Activated T-helper 1 cell treated with anti-CD3 and anti-CD28 coated beads, Interleukin-2, amount 50 U/mL, for 16 hours (primary cell): ENCODE results near the gene PPAT.
"Not testable (repeated sequence)": the region's sequence is repeated elsewhere in the genome, so short reads cannot be mapped to it uniquely, and the experiment has no call there.

Experiments used
- DNase-seq, 2 donors: peaks; one replicate each; pipeline ENCODE4 v3.0.0-alpha.2; 2020; ENCODE audit warnings: low read depth in 1 of 2, low spot score in 1 of 2

Gene PPAT

DNA sequence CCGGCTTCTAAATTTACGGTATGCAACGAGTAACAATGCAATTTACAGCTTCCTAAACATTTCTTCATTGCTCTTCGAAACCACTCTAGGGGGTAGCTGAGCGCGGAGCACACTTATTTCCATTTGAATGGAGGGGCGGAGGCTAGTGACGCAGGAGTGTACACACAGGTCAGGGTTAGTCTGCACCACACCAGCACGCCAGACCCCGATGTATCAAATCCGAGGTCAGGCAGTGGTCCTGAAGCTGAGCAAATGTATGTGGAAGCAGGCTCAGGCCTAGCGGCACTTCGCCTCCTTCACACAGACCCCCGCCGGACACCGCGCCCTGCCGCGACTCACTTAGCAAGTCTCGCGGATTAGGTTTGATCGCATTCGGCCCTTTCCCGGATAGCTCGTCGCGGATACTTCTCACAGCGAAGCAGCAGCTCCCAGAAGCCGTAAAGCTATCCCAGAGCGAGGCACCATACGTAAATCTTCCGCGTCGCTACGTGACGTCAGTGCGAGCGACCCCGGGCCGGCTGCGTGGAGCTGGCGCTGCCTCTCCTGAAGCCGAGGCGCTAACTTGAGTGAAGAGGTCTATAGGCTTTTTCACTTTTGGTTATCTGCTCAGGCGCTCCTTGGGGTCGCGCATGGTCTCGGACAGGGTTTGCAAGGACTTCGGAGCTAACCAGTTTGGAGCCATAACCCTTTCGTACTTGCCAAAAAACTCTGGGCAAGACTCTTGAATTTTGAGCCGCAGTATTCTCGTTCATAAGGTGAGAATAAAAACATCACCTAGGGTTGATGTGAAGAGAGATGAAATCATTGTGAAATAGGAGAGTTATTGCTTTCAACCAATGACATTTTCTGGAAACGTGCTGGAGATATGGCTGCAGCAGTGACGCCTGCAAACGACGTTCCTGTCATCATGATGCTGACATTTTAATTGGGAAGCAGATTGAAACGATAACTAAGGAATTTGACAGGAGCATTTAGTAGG is 48.1 kb downstream of the PPAT start, which contains the start of gene AASDH:
Gene AASDH (minus strand): TSS at position 469 of the 979 bp plus-strand sequence. CDS start 3,192 bp downstream, outside the sequence.
- DNase-seq: peak; percentile 87 to 95

DNA sequence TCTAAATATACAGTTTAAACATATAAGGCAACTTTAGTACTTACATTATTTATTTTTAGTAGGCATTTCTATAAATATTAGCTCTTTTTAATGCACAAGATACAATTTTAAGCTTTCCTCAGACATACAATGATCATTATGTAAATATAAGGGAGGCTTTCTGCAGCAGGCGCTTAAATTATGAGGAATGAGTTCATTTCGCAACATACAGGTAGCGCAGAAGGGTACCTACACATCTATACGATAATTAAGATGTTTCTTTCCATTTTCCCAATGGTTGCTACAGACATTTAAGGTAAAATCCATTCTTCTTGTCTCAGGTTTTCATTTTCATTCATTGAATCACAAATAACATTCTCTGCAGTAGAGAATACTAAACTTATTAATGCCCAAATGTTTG is 49.3 kb downstream of the PPAT start:
- DNase-seq: no peak

DNA sequence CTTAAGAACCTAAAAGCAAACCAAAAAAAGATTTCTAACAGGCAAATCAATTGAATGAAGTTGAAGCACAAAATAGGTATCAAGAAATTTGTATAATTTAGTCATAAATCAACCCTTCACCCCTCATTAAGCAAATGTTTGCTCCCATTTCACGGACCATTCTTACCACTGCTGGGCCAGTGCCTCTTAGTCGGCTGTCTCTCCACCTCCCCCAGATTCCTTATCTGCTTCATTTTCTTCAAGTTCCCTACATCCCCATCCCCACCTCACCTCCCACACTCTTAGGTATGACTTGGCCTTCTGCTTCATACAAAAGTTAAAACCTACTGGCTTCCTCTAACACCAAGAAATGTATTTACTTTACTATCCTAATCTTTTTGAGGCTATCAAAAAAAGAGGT is 60.0 kb downstream of the PPAT start:
- DNase-seq: no peak

GRCh38 chr4:56374956-56375355 is 60.5 kb downstream of the PPAT start:
- DNase-seq: no peak

DNA sequence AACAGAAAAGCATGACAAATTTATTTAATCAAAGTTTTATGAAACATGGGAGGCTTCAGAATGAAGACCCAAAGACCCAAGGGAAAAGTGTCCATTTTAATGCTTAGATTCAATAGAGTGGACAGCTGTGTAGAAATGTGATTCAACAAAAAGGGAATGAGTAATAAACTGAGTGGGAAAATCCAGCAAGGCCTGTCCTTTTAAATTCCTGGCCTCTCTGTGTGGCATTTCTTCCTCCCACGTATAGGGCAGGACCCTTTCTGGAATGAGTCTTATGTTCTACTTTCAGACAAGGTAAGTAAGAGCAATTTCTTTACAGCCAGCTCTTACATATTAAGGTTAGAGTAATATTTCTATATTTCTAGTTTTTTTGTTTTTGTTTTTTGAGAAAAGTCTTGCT is 62.6 kb downstream of the PPAT start:
- no peak for DNase-seq

DNA sequence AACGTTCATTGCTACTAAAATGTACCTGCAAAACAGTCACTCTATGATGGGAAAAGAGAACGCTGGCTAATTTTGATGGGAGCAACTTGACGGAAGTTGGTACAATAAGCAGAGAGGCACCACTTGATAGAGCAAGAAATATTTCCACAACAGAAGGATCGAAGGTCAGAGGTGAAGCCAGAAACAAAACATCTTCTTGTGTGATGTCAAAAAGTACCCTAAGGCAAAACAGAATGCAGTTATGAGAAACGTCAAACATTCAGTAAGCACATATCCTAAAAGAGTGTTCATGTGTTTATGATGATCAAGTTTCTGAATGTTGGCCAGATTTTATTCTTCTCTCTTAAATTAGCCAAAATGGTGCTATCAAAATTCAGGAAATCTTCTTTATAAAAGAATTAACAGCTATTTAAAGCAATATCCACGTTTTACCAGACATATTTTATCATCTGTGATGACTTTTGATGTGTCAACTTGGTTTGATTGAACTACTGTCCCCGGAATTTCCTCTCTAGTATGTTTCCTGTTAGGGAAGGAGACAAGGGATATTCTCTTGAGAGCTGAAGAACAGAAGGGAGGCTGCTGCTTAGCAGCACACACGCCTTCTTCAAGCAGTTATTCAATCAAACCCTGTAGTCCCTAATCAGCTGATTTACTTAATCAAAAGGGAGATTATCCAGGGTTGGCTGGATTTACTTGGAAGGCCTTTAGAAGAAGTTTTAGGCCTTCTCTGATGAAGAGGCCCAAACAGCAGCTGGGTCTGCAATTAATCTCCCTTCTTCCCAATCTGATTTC is 63.8 kb downstream of the PPAT start:
- DNase-seq: no peak

DNA sequence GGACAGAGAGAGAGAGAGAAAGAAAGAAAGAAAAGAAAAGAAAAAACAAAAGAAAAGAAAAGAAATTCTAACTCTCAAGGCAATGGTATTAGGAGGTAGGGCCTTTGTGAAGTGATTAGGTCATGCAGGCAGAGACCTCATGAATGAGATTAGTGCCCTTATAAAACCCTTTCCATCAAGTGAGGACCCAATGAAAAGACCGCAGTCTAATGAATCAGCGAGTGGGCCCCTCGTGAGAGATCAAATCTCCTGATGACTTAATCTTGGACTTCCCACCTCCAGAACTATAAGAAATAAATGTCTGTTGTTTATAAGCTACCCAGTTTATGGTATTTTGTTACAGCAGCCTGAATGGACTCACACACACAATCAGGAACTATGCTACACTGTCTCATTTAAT is 65.0 kb downstream of the PPAT start:
- DNase-seq: no peak

DNA sequence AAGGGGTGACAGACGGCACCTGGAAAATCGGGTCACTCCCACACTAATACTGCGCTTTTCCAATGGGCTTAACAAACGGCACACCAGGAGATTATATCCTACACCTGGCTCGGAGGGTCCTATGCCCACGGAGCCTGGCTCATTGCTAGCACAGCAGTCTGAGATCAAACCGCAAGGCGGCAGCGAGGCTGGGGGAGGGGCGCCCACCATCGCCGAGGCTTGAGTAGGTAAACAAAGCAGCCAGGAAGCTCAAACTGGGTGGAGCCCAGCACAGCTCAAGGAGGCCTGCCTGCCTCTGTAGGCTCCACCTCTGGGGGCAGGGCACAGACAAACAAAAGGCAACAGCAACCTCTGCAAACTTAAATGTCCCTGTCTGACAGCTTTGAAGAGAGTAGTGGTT is 72.4 kb downstream of the PPAT start:
- not testable (repeated sequence) for DNase-seq

DNA sequence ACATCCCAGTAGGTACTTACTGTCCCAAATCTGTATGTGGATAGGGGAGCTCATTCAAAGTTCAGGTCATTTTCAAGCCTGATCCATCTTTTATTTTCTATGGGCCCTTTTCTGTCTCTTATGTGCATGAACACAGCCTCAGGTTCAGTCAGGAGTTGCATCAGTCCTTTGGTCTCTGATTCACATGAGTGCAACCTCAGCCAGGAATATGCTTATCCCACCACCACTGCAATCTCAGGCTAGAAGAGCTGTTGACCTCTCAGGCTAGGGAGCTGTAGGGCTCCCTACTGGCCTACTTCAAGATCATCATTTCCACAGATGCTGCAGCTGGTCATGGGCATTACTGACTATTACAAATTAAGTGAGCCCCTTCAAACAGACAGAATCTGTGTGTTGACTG is 75.3 kb downstream of the PPAT start:
- no peak for DNase-seq

GRCh38 chr4:56356650-56357049 is 78.8 kb downstream of the PPAT start:
- DNase-seq: no peak

DNA sequence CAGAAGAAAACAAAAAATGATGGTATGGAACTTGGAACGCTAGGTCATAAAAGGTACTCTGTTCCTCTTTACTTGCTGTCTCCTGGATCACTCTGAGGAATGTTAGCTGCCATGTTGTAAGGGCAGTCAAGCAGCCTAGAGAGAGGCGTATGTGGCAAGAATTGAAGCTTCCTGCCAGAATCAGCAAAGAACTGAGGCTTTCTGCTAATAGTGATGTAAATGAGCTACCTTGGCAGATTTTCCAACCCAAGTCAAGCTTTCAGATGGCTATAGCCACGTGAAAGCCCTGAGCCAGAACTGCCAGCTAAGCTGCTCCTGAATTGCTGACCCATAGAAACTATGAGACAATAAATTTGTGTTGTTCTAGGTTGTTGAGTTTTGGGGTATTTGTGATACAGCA is 86.8 kb downstream of the PPAT start:
- no peak for DNase-seq

GRCh38 chr4:56345458-56345857 is 90.0 kb downstream of the PPAT start:
- DNase-seq: no peak
